ENCODE results near the gene CCNB1IP1.
"Not testable (repeated sequence)": the region's sequence is repeated elsewhere in the genome, so short reads cannot be mapped to it uniquely, and the experiment has no call there.

Gene CCNB1IP1, protein sequence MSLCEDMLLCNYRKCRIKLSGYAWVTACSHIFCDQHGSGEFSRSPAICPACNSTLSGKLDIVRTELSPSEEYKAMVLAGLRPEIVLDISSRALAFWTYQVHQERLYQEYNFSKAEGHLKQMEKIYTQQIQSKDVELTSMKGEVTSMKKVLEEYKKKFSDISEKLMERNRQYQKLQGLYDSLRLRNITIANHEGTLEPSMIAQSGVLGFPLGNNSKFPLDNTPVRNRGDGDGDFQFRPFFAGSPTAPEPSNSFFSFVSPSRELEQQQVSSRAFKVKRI

GRCh38 chr14:20332788-20333493, at the start of gene CCNB1IP1:
Gene CCNB1IP1 (minus strand): TSS chr14:20333279. CDS start chr14:20316523, 16,756 bp downstream.
- DNase-seq (ENCODE audit: low read depth), result peak; percentile 81

DNA sequence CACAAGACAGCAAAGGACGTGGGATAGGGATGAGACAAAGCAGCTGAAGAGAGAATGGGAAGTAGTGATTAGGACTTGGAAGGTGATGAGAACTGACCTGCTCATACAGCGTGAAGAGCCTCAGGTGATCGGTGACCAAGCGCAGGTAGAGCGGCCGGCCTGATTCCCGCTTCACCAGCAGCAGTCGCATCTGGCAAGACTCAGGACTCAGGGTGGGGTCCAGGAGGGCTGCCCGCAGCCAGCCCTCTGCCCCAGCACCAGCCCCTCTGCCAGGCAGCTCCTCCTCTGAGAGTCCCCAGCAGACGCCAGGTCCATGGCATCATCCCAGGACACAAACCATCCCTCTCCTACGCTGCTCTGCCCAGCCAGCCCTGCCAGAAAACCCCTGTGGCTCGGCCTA, 49.4 kb upstream of the CCNB1IP1 start:
- no peak for DNase-seq (ENCODE audit: low read depth)

GRCh38 chr14:20381341-20381740, 48.3 kb upstream of the CCNB1IP1 start:
- DNase-seq (ENCODE audit: low read depth), result no peak

- DNase-seq (ENCODE audit: low read depth), result no peak
Measured at GRCh38 chr14:20380681-20381080, 47.6 kb upstream of the CCNB1IP1 start.

DNA sequence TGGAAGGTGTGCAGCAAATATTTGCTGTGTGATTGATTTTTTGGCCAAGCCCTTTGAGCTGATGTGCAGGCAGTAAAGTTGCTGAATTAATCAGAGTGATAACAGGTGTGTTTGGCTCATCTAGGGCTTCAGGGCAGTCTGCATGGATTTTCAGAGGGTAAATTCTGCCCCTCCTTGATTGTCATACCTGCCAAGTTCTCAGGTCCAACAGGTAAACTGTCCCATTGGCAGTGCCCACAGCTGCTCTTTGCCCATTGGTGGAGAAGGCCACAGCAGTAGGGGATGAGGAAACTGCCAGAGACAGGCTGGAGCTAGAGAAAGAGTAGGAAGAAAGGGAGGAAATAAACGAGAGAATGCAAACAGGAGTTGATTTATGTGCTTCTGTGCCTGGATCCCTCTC, 46.7 kb upstream of the CCNB1IP1 start:
- no peak for DNase-seq (ENCODE audit: low read depth)

GRCh38 chr14:20377171-20377570, 44.1 kb upstream of the CCNB1IP1 start:
- no peak for DNase-seq (ENCODE audit: low read depth)

GRCh38 chr14:20376071-20376588, 43.1 kb upstream of the CCNB1IP1 start:
- no peak for DNase-seq (ENCODE audit: low read depth)

DNA sequence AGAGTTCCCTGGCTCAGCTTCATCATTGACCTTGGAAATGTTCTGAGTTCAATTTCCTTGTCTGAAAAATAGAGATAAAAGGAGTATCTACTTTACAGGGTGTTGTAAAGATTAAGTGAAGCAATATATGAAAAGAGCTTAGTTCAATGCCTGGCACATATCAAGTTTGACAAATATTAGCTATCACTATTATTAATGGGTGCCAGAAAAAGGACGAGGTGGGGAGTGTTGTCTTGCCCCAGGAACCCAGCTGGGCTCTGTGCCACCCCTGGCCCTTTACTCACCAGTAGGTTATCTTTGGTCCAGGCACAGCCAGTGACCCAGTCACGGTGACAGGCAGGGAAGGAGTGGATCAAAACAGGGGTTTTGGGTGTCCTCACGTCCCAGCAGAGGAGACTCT, 42.4 kb upstream of the CCNB1IP1 start:
- no peak for DNase-seq (ENCODE audit: low read depth)

- no peak for DNase-seq (ENCODE audit: low read depth)
Measured at GRCh38 chr14:20372796-20373195, 39.7 kb upstream of the CCNB1IP1 start.

DNA sequence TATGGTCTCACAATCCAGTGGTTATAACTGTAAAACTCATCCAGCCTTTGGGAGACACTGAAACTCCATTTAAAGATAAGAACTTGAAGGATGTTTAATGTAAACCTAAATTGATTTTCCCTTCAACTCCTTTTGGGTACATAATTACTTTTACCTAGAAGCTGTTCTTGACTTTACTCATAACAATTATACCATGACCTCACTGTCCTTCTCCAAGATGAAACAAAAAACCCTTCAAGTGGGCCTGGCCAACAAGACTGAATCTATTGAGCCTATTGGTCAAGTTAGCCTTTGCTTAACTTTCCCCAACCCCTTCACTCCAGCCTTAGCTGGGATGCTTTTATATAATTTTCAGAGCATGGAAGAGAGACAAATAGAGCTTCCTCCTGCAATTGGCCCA, 32.8 kb upstream of the CCNB1IP1 start:
- no peak for DNase-seq (ENCODE audit: low read depth)

DNA sequence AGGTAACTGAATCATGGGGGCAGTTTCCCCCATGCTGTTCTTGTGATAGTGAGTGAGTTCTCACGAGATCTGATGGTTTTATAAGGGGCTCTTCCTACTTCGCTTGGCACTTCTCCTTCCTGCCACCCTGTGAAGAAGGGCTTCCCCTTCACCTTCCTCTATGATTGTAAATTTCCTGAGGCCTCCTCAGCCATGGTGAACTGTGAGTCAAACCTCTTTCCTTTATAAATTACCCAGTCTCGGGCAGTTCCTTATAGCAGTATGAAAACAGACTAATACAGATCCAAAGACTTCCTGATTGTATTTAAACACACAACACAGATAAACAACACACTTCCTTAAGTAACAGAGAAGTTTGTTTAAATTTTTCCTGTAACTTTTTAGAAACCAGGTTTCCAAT, 25.4 kb upstream of the CCNB1IP1 start:
- not testable (repeated sequence) for DNase-seq (ENCODE audit: low read depth)

- no peak for DNase-seq (ENCODE audit: low read depth)
Measured at GRCh38 chr14:20356422-20356821, 23.3 kb upstream of the CCNB1IP1 start.

DNA sequence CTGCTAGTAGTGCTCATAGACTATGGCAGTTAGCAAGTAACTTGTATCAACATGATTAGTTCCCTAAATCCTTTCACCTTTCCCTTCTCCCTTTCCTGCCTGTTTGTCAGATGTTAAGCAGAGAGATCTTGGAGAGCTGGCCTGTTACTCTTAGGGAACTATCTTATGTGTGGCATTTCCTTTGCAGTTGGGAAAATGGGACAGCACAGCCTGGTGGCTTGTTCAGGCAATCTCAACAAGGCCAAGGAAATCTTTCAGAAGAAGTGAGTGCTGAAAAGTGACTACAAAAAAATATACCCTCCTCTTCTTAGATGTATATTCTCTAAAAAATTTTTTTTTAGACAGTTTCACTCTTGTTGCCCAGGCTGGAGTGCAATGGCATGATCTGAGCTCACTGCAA, 17.8 kb upstream of the CCNB1IP1 start:
- DNase-seq (ENCODE audit: low read depth), result peak; percentile 28

- DNase-seq (ENCODE audit: low read depth), result no peak
Measured at GRCh38 chr14:20350282-20350681, 17.2 kb upstream of the CCNB1IP1 start.

DNA sequence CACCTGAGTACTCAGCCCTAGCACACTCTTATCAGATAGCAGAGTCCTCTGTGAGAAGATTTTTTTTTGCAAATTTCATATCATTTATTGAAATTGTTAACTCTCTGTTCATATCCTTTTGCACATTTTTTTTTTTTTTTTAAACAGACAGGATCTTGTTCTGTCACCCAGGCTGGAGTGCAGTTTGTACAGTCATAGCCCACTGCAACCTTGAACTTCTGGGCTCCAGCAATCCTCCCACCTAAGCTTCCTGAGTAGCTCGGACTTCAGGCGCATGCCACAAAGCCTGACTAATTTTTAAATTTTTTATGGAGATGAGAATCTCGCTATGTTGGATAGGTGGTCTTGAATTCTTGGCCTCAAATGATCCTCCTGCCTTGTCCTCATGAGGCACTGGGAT, 14.7 kb upstream of the CCNB1IP1 start:
- DNase-seq (ENCODE audit: low read depth), result no peak

- DNase-seq (ENCODE audit: low read depth), result no peak
Measured at GRCh38 chr14:20346713-20347112, 13.6 kb upstream of the CCNB1IP1 start.

DNA sequence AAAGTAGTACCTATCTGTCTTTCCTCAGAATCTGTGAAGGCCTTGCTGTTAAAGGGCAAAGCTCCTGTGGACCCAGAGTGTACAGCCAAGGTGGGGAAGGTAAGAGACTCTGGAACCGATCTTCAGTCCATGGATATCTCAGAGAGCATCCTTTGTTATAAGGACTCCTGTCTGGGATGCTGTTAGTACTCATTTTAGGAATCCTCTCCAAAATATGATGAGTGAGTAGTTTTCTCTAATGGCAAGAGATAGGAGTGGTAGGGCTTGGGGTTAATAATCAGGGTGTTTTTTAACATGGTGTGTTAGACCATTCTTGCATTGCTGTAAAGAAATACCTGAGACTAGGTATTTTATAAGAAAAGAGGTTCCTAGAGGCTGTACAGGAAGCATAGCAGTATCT, 12.3 kb upstream of the CCNB1IP1 start:
- no peak for DNase-seq (ENCODE audit: low read depth)

- DNase-seq (ENCODE audit: low read depth), result no peak
Measured at GRCh38 chr14:20343862-20344220, 10.8 kb upstream of the CCNB1IP1 start.

DNA sequence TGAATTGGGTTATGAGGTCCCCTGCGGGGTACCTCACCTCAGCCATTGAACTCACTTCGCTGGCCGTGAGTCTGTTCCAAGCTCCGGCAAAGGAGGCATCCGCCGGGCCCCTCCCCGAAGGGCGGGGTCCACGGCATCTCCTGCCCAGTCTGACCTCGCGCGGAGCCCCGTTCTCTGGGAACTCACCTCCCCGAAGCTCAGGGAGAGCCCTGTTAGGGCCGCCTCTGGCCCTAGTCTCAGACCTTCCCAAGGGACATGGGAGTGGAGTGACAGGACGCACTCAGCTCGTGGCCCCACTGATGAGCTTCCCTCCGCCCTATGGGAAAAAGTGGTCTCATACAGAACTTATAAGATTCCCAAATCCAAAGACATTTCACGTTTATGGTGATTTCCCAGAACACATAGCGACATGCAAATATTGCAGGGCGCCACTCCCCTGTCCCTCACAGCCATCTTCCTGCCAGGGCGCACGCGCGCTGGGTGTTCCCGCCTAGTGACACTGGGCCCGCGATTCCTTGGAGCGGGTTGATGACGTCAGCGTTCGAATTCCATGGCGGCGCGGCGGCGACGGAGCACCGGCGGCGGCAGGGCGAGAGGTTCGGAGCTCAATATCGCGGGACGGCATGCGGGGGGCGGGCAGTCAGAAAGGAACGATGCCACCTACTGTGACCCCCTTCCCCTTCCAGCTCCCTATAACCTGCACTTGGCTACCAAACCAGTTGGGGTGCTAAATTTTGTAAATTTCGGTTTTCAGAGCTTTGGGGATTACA, 10.2 kb upstream of the CCNB1IP1 start, which contains the start of gene PARP2:
Gene PARP2 (plus strand): TSS at position 544 of the 770 bp plus-strand sequence. CDS start 7 bp downstream, at position 551.
- peak; percentile 100 for DNase-seq (ENCODE audit: low read depth)

GRCh38 chr14:20341646-20342045, 8.6 kb upstream of the CCNB1IP1 start:
- DNase-seq (ENCODE audit: low read depth), result no peak

GRCh38 chr14:20341032-20341431, 8.0 kb upstream of the CCNB1IP1 start:
- DNase-seq (ENCODE audit: low read depth), result not testable (repeated sequence)

GRCh38 chr14:20334017-20334416, 938 bp upstream of the CCNB1IP1 start:
- DNase-seq (ENCODE audit: low read depth), result no peak

- no peak for DNase-seq (ENCODE audit: low read depth)
Measured at GRCh38 chr14:20333494-20333841, 389 bp upstream of the CCNB1IP1 start.

Measured in fibroblast of gingiva (primary cell).